ENCODE measurements around the gene RINL.

DNA sequence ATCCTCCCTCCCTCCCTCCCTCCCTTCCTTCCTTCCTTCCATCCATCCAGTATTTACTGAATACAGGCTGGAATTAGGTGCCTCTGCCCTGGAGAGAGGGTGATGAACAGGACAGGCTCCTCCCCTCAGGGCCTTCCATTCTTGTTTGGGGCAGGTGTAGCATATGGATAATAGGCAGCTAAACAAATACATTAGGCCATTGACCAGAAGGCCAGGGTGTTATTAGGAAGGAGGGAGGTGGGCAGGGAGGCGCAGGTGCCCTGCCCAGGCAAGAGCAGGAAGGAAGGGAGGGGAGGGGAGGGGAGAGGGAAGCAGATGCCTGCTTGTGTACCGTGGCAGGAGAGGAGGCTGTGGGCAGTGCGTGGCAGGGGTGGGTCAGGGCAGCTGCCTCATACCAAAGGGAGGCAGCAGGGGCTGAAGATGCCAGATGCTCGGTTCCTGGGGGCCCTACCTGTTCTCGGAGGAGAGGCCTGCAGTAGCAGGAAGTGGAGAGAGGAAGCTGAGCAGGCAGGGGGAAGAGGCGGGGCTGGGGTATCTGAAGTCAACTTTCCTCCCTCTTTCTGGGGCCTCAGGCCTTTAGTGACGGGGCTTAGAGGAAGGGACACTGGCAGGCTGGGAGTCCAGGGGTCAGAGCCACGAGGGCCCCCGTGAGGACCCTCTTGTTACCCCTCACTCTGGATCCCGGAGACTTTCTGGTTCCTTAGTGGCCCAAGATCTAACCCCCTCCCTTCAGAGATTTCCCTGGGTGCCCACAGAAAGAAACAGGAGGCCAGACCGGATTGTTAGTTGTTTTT lies at the start of gene RINL:
- TF ChIP-seq, protein P1, sequence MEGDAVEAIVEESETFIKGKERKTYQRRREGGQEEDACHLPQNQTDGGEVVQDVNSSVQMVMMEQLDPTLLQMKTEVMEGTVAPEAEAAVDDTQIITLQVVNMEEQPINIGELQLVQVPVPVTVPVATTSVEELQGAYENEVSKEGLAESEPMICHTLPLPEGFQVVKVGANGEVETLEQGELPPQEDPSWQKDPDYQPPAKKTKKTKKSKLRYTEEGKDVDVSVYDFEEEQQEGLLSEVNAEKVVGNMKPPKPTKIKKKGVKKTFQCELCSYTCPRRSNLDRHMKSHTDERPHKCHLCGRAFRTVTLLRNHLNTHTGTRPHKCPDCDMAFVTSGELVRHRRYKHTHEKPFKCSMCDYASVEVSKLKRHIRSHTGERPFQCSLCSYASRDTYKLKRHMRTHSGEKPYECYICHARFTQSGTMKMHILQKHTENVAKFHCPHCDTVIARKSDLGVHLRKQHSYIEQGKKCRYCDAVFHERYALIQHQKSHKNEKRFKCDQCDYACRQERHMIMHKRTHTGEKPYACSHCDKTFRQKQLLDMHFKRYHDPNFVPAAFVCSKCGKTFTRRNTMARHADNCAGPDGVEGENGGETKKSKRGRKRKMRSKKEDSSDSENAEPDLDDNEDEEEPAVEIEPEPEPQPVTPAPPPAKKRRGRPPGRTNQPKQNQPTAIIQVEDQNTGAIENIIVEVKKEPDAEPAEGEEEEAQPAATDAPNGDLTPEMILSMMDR (conservative IDR thresholded peaks at IDR 0.05; ENCODE audit: low read length): no peak
- TF ChIP-seq EZH2phosphoT487 (IDR thresholded peaks at IDR 0.05; ENCODE audit: borderline replicate concordance): no peak

All from Loucy (cell line).